K562 (cell line): ENCODE measurements around the gene HMX3. TPM values are rescaled to one million over a fixed set of nuclear protein-coding genes. Genes with fewer than 3 reads are reported as not detected.

ENCODE experiments used
- CAMTA2 ChIP-seq: fragments of 250-450 bp; sonication (Bioruptor Pico); conservative IDR thresholded peaks from 2 replicates; pipeline ENCODE4 v1.5.1; 2022
- CBX3 ChIP-seq, 2 experiments: IDR thresholded peaks; 1 replicate in 1 of 2; 2 replicates in 1 of 2; pipeline ENCODE4 v1.6.1; 2012; ENCODE audit warnings: inconsistent platforms in 2 of 2, low read length in 2 of 2, borderline replicate concordance in 1 of 2, control low read depth in 1 of 2
- CHD1 ChIP-seq: fragments of 200-600 bp; sonication (generic); IDR thresholded peaks from one replicate; pipeline ENCODE4 v1.6.1; 2012; ENCODE audit warnings: mild to moderate bottlenecking, moderate library complexity, low read length, inconsistent platforms
- CTBP1 ChIP-seq: fragments of 450-650 bp; IDR thresholded peaks from 2 replicates; pipeline ENCODE4 v1.6.1; 2016; ENCODE audit warnings: borderline replicate concordance
- HMG20B ChIP-seq: fragments of 250-450 bp; sonication (Bioruptor Pico); IDR thresholded peaks from 2 replicates; pipeline ENCODE4 v1.5.0; 2021; ENCODE audit warnings: mild to moderate bottlenecking
- NUFIP1 ChIP-seq: fragments of 450-650 bp; IDR thresholded peaks from 2 replicates; pipeline ENCODE4 v1.6.1; 2018; ENCODE audit not compliant: partially characterized antibody
- POLR3G ChIP-seq: IDR thresholded peaks from 2 replicates; pipeline ENCODE4 v1.6.1; 2011; ENCODE audit not compliant: insufficient read length, insufficient replicate concordance; ENCODE audit errors: extremely low read depth
- PTRF ChIP-seq: fragments of 450-650 bp; IDR thresholded peaks from 2 replicates; pipeline ENCODE4 v1.6.1; 2016; ENCODE audit warnings: mild to moderate bottlenecking, missing genetic modification characterization, missing compliant biosample characterization
- RFX1 ChIP-seq: fragments of 450-650 bp; IDR thresholded peaks from 2 replicates; pipeline ENCODE4 v1.6.1; 2016; ENCODE audit warnings: mild to moderate bottlenecking, moderate library complexity
- STAG1 ChIP-seq: sonication (generic); formaldehyde crosslinking; IDR thresholded peaks from 2 replicates; pipeline ENCODE4 v1.5.0; 2020; ENCODE audit warnings: missing genetic modification reagents, borderline replicate concordance
- U2AF1 ChIP-seq: fragments of 200-400 bp; formaldehyde crosslinking; optimal IDR thresholded peaks from 2 replicates; pipeline ENCODE3; 2017; ENCODE audit warnings: mild to moderate bottlenecking, low read depth, low read length, moderate library complexity
- ZBTB1 ChIP-seq: sonication (generic); formaldehyde crosslinking; IDR thresholded peaks from 2 replicates; pipeline ENCODE4 v1.8.1; 2023; ENCODE audit warnings: missing genetic modification reagents, low read depth, mild to moderate bottlenecking, borderline replicate concordance
- ZNF263 ChIP-seq: sonication (generic); formaldehyde crosslinking; IDR thresholded peaks from 2 replicates; pipeline ENCODE4 v1.8.0; 2022; ENCODE audit warnings: mild to moderate bottlenecking, missing genetic modification reagents, borderline replicate concordance
- ZNF431 ChIP-seq: sonication (generic); formaldehyde crosslinking; IDR thresholded peaks from 2 replicates; pipeline ENCODE4 v1.8.0; 2022; ENCODE audit warnings: mild to moderate bottlenecking, missing genetic modification reagents
- ZNF589 ChIP-seq: fragments of 200-800 bp; sonication (Bioruptor generic); IDR thresholded peaks from 2 replicates; pipeline ENCODE4 v1.6.1; 2016; ENCODE audit warnings: low read depth, missing genetic modification characterization, missing compliant biosample characterization
- polyA plus RNA-seq, 8 experiments: library from polyadenylated mRNA; depleted of rRNA in 4 of 8; stranded (reverse) in 5 of 8; unstranded in 3 of 8; fragments of >200 nt; fragmentation: Nextera tagmentation in 2 of 8; fragmentation: Illumina TruSeq in 1 of 8; extraction: Ambion mirVana in 2 of 8; extraction: Trizol in 1 of 8; gene quantifications; 2 replicates each; pipeline versions ENCODE4 v1.2.1 to v1.2.3, GENCODE V29; 2011 to 2014; ENCODE audit warnings: inconsistent platforms in 1 of 8, missing spikeins in 1 of 8
- total RNA-seq, 7 experiments: library from RNA; depleted of rRNA in 6 of 7; stranded (reverse); fragments of >200 nt in 6 of 7; fragmentation: Illumina TruSeq in 2 of 7; extraction: Trizol in 2 of 7; gene quantifications; 2 replicates each; pipeline versions ENCODE4 v1.2.1 to v1.2.3, GENCODE V29; 2011 to 2021; ENCODE audit warnings: low replicate concordance in 1 of 7
- TF ChIP-seq, protein P1 (sequence below), 2 experiments: fragments of 200-800 bp in 1 of 2; sonication (Bioruptor generic) in 1 of 2; sonication (generic) in 1 of 2; formaldehyde crosslinking in 1 of 2; IDR thresholded peaks in 1 of 2; conservative IDR thresholded peaks in 1 of 2; 2 replicates each; pipeline versions ENCODE4 v1.5.0 to v1.6.1; 2016 to 2020; ENCODE audit warnings: missing compliant biosample characterization in 1 of 2, missing genetic modification characterization in 1 of 2, missing genetic modification reagents in 1 of 2
- TF ChIP-seq, protein P2 (sequence below): fragments of 450-650 bp; formaldehyde crosslinking; IDR thresholded peaks from 2 replicates; pipeline ENCODE4 v1.4.0; 2022; ENCODE audit warnings: missing genetic modification characterization
- TF ChIP-seq, protein P3 (sequence below): IDR thresholded peaks from 3 replicates; pipeline ENCODE4 v1.6.1; 2011; ENCODE audit warnings: borderline replicate concordance, mild to moderate bottlenecking, moderate library complexity; ENCODE audit not compliant: insufficient read length; ENCODE audit errors: extremely low read depth
- TF ChIP-seq, protein P4 (sequence below): fragments of 250-450 bp; sonication (Bioruptor Pico); IDR thresholded peaks from 2 replicates; pipeline ENCODE4 v1.4.0; 2020; ENCODE audit warnings: mild to moderate bottlenecking, moderate library complexity, borderline replicate concordance

HMX3 gene
- total and polyA plus RNA-seq, 9 of the 15 experiments (the other 6 are each of a cell fraction or from before 2014, with no cell fraction given), result 0.55 to 43.5 (median 7.4) TPM; not detected in 2

DNA sequence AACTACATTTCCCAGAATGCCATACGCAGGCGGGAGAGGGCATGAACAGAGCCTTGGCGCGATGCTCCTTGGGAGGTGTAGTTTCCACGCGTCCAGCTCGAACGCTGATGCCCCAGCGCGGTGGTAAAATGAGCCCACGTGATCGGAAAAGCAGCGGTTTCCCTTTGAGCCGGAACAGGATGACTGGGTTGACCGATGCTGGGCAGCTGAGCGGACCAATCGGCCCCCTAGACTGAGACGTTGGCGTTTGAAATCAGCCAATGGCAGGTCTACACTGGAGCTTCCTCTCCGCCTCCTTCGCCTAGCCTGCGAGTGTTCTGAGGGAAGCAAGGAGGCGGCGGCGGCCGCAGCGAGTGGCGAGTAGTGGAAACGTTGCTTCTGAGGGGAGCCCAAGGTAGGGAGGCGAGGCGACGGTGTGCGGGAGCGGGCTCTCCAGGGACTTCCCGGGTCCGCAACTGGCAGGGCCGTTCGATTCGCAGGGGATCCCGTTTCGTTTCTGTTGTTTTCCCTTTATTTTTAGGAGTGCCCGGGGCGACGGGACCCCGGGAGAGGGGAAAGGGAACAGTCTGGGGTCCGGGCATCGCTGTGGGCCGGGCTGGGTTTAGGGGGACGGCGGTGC is 18.4 kb downstream of the HMX3 start, which contains the start of gene BUB3 (continued):
- TF ChIP-seq RFX1 (no peak), CBX3 (IDR thresholded peaks at IDR 0.05; ENCODE audit: borderline replicate concordance in 1 of 2, low read length in 2 of 2) (no peak), NUFIP1 (no peak), POLR3G (no peak), CHD1 (no peak), CAMTA2 (CRISPR knock-in tag) (no peak), CTBP1 (no peak; the same call in 1 of the 2 replicates), ZBTB1 (CRISPR knock-in tag) (no peak), PTRF (no peak), STAG1 (CRISPR knock-in tag) (no peak), ZNF263 (CRISPR knock-in tag) (no peak), U2AF1 (no peak), HMG20B (CRISPR knock-in tag) (no peak), ZNF589 (CRISPR knock-in tag) (peak; percentile 76; the same call in 1 of the 2 replicates), ZNF431 (CRISPR knock-in tag) (no peak)
- TF ChIP-seq, protein P1, sequence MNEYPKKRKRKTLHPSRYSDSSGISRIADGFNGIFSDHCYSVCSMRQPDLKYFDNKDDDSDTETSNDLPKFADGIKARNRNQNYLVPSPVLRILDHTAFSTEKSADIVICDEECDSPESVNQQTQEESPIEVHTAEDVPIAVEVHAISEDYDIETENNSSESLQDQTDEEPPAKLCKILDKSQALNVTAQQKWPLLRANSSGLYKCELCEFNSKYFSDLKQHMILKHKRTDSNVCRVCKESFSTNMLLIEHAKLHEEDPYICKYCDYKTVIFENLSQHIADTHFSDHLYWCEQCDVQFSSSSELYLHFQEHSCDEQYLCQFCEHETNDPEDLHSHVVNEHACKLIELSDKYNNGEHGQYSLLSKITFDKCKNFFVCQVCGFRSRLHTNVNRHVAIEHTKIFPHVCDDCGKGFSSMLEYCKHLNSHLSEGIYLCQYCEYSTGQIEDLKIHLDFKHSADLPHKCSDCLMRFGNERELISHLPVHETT (CRISPR knock-in tag; conservative IDR thresholded peaks at IDR 0.05 in 1 of 2, IDR thresholded peaks at IDR 0.05 in 1 of 2), result no peak; a peak in 2 of 4 replicates
- TF ChIP-seq, protein P2, sequence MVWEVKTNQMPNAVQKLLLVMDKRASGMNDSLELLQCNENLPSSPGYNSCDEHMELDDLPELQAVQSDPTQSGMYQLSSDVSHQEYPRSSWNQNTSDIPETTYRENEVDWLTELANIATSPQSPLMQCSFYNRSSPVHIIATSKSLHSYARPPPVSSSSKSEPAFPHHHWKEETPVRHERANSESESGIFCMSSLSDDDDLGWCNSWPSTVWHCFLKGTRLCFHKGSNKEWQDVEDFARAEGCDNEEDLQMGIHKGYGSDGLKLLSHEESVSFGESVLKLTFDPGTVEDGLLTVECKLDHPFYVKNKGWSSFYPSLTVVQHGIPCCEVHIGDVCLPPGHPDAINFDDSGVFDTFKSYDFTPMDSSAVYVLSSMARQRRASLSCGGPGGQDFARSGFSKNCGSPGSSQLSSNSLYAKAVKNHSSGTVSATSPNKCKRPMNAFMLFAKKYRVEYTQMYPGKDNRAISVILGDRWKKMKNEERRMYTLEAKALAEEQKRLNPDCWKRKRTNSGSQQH, result no peak
- TF ChIP-seq, protein P3, sequence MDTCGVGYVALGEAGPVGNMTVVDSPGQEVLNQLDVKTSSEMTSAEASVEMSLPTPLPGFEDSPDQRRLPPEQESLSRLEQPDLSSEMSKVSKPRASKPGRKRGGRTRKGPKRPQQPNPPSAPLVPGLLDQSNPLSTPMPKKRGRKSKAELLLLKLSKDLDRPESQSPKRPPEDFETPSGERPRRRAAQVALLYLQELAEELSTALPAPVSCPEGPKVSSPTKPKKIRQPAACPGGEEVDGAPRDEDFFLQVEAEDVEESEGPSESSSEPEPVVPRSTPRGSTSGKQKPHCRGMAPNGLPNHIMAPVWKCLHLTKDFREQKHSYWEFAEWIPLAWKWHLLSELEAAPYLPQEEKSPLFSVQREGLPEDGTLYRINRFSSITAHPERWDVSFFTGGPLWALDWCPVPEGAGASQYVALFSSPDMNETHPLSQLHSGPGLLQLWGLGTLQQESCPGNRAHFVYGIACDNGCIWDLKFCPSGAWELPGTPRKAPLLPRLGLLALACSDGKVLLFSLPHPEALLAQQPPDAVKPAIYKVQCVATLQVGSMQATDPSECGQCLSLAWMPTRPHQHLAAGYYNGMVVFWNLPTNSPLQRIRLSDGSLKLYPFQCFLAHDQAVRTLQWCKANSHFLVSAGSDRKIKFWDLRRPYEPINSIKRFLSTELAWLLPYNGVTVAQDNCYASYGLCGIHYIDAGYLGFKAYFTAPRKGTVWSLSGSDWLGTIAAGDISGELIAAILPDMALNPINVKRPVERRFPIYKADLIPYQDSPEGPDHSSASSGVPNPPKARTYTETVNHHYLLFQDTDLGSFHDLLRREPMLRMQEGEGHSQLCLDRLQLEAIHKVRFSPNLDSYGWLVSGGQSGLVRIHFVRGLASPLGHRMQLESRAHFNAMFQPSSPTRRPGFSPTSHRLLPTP, result no peak
- TF ChIP-seq, protein P4, sequence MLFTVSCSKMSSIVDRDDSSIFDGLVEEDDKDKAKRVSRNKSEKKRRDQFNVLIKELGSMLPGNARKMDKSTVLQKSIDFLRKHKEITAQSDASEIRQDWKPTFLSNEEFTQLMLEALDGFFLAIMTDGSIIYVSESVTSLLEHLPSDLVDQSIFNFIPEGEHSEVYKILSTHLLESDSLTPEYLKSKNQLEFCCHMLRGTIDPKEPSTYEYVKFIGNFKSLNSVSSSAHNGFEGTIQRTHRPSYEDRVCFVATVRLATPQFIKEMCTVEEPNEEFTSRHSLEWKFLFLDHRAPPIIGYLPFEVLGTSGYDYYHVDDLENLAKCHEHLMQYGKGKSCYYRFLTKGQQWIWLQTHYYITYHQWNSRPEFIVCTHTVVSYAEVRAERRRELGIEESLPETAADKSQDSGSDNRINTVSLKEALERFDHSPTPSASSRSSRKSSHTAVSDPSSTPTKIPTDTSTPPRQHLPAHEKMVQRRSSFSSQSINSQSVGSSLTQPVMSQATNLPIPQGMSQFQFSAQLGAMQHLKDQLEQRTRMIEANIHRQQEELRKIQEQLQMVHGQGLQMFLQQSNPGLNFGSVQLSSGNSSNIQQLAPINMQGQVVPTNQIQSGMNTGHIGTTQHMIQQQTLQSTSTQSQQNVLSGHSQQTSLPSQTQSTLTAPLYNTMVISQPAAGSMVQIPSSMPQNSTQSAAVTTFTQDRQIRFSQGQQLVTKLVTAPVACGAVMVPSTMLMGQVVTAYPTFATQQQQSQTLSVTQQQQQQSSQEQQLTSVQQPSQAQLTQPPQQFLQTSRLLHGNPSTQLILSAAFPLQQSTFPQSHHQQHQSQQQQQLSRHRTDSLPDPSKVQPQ (CRISPR knock-in tag), result no peak
